Gastrocnemius medialis (tissue), 4 donors: ENCODE measurements around the gene MAP2K7.

Source experiments
- POLR2A ChIP-seq, 2 donors: fragments of 450-650 bp; IDR thresholded peaks; one replicate each; pipeline ENCODE4 v1.6.1; 2017; ENCODE audit warnings: antibody characterized with exemption in 2 of 2, mild to moderate bottlenecking in 2 of 2, moderate library complexity in 2 of 2
- TF ChIP-seq, protein P1 (sequence below), 5 experiments: fragments of 450-650 bp in 3 of 5; fragments of 200-600 bp in 2 of 5; sonication (generic) in 2 of 5; IDR thresholded peaks in 4 of 5; conservative IDR thresholded peaks in 1 of 5; 1 replicate in 4 of 5; 2 replicates in 1 of 5; pipeline ENCODE4 v1.5.1; 2016 to 2019; ENCODE audit warnings: antibody characterized with exemption in 5 of 5, mild to moderate bottlenecking in 3 of 5, moderate library complexity in 3 of 5

DNA sequence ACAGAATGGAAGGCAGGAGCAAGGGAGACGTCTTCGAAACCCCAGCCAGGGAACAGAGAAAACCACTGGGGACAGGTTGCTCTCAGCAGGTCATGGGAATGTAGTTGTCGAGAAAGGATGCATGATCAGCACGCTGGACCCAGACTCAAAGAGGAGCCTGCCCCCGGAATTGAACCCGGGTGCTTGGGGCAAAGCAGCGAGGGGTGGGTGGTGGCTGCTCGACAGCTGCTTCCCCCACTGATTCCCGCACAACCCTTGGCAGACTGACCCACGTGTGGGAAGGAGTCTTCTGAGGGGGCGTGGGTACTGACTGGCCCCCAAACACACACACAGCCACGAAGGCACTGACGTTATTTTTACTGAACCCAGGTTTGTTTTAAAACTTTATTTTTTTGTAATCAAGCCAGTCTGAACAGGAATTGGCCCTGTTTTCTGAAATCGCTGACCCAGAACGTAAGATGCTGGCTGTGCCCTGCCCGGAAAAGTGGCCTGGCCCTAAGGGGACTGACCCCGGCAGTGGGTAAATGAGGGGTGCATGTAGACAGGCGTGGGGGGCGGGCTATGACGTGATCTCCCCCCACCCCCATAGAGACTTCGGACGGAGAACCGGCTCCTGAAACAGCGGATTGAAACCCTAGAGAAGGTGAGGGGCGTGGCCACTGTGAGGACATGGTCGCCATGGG is 48.1 kb upstream of the MAP2K7 start:
- no peak for TF ChIP-seq POLR2A (IDR thresholded peaks at IDR 0.05)
- TF ChIP-seq, protein P1, sequence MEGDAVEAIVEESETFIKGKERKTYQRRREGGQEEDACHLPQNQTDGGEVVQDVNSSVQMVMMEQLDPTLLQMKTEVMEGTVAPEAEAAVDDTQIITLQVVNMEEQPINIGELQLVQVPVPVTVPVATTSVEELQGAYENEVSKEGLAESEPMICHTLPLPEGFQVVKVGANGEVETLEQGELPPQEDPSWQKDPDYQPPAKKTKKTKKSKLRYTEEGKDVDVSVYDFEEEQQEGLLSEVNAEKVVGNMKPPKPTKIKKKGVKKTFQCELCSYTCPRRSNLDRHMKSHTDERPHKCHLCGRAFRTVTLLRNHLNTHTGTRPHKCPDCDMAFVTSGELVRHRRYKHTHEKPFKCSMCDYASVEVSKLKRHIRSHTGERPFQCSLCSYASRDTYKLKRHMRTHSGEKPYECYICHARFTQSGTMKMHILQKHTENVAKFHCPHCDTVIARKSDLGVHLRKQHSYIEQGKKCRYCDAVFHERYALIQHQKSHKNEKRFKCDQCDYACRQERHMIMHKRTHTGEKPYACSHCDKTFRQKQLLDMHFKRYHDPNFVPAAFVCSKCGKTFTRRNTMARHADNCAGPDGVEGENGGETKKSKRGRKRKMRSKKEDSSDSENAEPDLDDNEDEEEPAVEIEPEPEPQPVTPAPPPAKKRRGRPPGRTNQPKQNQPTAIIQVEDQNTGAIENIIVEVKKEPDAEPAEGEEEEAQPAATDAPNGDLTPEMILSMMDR (IDR thresholded peaks at IDR 0.05 in 4 of 5, conservative IDR thresholded peaks at IDR 0.05 in 1 of 5) = no peak
